Suppressor macrophage treated with lipopolysaccharide for 1 hour (primary cell): ENCODE results near the gene HEMK1.

Experiments
- DNase-seq, 3 donors: peaks; one replicate each; pipeline ENCODE4 v3.0.0-alpha.2; 2020 to 2022

The HEMK1 gene

GRCh38 chr3:50575372-50575771 lies 6.0 kb downstream of the HEMK1 start:
- DNase-seq, result no peak

GRCh38 chr3:50577348-50577747 lies 8.0 kb downstream of the HEMK1 start:
- no peak for DNase-seq

GRCh38 chr3:50580683-50581458 lies 11.5 kb downstream of the HEMK1 start:
- DNase-seq, result no peak

- no peak for DNase-seq
Measured at GRCh38 chr3:50581459-50581842, 12.1 kb downstream of the HEMK1 start.

DNA sequence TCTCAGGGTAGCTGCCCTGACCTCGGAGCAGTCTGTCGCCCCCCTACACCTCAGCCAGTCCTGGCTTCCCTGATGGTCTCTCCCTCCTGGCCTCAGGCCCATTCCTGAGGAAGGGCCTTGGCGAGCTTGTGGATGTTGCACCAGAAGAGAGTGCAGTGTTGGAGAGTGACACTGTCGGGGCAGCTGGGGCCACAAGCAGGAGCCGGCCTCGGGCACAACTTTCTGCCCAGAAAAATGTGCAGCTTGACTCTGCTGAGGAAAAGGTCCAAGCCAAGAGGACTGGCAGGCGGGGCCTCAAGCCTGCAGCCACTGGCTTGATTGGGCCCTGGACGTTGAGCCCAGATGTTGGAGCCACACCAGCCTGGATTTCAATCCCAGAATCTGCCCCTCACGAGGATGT lies 12.8 kb downstream of the HEMK1 start:
- DNase-seq, result no peak

DNA sequence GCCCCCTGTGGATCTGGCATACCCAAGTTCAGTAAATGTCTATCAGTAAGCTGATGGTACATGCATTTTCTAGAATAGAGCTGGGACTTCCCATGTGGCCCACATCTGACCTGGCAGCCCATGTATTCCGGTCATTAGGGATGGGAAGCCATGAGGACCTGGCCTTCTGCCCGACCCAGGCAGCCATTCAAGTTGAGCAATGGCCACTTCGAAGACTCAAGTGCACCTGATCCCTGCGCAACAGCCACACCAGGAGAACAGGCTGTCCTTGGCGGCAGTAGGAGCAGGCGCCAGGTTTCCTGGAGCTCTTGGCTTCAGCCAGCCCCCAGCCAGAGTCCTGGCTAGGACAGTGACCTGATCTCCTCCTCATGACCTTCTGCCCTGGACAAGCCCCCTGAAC lies 14.6 kb downstream of the HEMK1 start:
- DNase-seq, result no peak

GRCh38 chr3:50584391-50584790 lies 15.1 kb downstream of the HEMK1 start:
- DNase-seq, result no peak

GRCh38 chr3:50585919-50586762 lies 16.8 kb downstream of the HEMK1 start:
- peak; percentile 35 to 57 (median 35) for DNase-seq

- no peak for DNase-seq
Measured at GRCh38 chr3:50586763-50587070, 17.4 kb downstream of the HEMK1 start.

GRCh38 chr3:50587373-50587772 lies 18.1 kb downstream of the HEMK1 start:
- no peak for DNase-seq

DNA sequence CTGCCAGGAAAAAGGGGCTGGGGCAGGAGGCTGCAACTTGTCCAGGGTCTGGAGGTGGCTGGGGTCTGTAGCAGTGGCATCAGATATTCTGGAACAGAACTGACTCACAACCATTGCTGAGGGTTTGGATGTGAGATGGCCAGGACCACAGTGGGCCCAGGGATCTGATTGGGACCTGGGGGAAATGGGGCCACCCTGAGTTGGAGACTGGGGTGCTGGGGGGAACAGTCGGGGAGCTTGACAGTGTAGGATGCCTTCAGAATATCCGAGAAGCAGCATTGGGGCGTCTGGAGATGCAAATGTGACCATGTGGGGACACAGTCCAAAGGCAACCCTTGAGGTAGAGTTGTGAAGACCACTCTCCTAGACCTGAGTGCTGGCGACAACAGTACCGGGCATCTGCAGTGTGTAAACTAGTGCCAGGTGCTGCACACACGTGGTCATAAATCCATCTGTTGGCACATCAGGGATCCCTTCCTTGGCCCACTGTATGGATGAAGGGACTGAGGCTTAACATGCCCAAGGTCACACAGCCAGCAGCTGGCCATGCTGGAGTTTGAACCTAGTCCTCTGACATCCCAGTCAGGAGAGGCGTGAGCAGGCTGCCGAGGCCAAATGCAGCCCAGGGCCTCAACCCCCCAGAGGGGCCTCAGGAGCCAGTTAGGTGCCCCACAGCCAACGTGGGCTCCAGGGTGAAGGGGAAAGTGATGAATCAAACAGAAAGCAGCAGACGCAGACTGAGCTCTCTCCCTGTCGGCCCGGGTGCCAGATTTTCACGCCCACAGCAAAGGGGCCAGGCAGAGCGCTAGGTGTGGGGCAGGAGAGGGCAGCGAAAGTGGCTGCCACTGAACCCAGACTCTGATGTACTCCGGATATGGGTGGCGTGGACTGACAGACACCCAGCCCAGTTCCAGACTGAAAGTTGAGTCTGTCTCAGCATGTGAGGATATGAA lies 18.8 kb downstream of the HEMK1 start:
- DNase-seq, result no peak

GRCh38 chr3:50588759-50589433 lies 19.6 kb downstream of the HEMK1 start:
- DNase-seq, result no peak

- peak; percentile 30 to 45 (median 30) for DNase-seq
Measured at GRCh38 chr3:50591196-50591741, 21.9 kb downstream of the HEMK1 start.

- peak in 1 of 3 donors; percentile 47 for DNase-seq
Measured at GRCh38 chr3:50592568-50592967, 23.2 kb downstream of the HEMK1 start.

DNA sequence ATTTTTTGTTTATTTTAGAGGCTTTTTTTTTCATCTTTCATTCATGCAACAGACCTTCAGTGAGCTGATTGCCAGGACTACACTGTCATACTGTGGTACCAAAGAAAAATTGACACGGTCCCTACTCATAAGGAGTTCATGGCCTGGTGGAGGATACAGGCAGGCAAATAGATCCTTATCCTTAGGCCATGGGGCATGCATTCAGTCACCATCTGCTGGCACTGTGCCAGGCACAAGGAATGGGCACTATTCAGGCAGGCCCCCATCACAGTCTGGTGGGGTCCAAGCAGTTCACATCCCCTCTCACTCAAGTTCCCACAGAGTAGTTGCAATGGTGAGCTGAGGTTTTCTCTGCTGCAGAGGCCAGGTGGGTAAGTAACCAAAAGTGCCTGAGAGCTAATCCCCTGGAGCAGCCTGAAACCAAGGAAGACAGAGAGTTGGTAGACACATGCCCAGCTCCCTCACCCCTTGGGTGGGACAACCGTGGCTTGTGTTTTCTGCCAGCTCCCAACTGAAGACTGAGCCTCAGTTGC lies 25.0 kb downstream of the HEMK1 start:
- DNase-seq, result no peak

GRCh38 chr3:50599115-50599715 lies 29.9 kb downstream of the HEMK1 start:
- no peak for DNase-seq

GRCh38 chr3:50599716-50600118 lies 30.4 kb downstream of the HEMK1 start:
- no peak for DNase-seq

DNA sequence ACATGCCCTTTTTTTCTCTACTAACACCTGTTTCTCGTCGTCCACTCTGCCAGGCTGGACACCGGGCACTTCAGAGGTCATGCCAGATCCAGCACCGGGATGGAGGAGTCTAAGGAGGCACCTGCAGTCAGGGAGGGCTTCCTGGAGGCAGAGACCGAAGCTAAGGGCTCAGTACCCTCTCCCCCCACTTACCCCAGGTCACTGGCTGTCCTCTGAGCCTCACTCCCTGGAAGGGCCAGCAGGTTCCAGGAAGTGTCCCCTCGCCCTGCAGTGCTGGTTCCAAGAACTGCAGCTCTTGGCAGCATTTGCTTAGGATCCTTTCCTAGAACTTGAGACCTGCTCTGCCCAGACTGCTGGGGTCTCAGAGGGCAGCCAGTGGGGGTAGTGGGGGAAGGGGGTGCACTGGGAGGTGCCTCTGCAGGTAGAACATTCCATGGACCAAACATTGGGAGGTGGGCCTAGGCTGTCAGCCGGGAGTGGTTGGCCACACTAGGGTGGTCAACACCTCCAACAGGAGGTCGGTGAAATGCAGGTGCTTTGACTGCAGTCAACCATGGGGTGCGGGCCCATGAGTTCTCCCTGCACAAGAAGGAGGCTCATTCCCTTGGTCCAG lies 30.9 kb downstream of the HEMK1 start:
- no peak for DNase-seq

DNA sequence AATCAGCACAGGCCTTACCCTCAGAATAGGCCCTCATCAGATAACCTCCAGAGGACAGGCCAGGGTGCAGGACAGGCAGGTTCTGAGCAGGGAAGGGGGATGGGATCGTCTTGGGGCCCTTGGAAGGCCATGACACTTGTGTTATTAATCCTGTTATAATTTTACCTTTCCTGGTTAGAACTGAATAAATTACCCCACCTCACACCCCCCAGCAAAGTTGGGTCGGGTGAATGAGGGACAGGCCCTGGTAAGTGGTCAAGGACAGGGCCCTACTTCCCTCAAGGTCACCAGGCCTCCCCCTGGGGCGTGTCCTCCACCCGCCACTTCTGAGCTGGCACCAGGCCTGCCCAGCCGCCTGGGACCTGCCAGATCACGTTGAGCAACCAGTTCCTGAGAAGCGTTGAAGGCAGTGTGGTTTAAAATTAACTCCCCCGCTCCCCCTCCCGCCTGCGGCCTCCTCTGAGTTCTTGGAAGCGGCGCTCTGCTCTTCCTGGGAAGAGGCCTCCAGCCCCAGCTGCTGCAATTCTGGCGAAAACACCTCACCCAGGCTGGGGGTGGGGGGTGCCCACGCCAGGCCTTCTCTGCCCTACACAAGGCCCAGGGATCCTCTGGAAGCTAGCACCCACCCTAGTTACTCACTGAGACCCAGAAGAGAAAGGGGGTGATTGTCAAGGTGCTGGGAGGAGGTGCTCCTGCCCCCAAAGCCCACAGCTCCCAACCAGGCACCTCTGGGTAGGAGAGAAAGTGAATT lies 31.7 kb downstream of the HEMK1 start:
- peak; percentile 90 to 96 (median 94) for DNase-seq

- no peak for DNase-seq
Measured at GRCh38 chr3:50602595-50603191, 33.4 kb downstream of the HEMK1 start.
